ENCODE results near the gene FOXP1. TPM values are rescaled to one million over a fixed set of nuclear protein-coding genes. Genes with fewer than 3 reads are reported as not detected.

The FOXP1 gene
- total RNA-seq, 1 donor from 2014 or later, result 71.3 TPM

DNA sequence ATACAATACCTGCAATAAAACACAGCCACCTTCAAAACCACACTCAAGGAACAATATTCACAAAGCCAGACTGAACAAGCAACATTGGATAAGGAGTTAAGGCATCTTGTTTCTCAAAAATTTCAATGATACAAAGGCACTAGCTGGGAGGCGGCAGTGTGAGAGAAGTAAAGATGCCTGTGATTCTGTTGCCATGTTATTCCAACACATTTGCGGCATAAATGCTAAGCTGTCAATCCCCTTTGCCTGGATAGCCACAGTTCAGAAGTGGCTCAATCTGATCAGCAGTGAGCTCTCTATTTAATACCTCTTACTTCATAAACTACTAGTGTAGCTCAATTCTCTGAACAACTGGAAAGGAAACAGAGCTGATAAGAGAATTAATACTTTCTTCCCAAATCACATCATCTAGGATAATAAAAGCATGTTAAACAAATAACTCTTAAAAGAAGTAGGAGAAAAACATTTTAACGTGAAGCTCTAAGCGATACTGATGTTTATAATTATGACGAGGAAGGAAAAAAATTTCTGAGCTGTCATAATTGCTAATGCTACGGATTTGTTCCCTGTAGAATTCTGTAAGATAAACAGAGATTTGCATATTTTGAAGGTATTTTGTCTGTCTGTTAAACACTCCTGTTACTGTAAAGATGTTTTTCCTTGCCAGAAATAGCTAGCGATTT is 358.4 kb downstream of the FOXP1 start:
- no peak for DNase-seq (ENCODE audit: low spot score)
- no peak for TF ChIP-seq CTCF (IDR thresholded peaks at IDR 0.05; ENCODE audit: unreplicated experiment)
- H3K27me3 Mint-ChIP-seq (ENCODE audit: unreplicated experiment), result peaks cover 4% of the 10 kb centered on the region
- H3K27ac Mint-ChIP-seq (ENCODE audit: unreplicated experiment), result no peak overlapping the region
- no peaks in the 10 kb centered on the region for H3K9me3 Mint-ChIP-seq (ENCODE audit: unreplicated experiment)
- H3K36me3 Mint-ChIP-seq (ENCODE audit: low read depth, unreplicated experiment), result peaks cover 3% of the 10 kb centered on the region
- H3K4me1 Mint-ChIP-seq (ENCODE audit: unreplicated experiment), result peaks cover 7% of the 10 kb centered on the region
- no peak overlapping the region for H3K4me3 Mint-ChIP-seq (ENCODE audit: unreplicated experiment)

GRCh38 chr3:71219744-71220638 is 363.5 kb downstream of the FOXP1 start:
- no peak overlapping the region for H3K27ac Mint-ChIP-seq (ENCODE audit: unreplicated experiment)
- peaks cover 6% of the 10 kb centered on the region for H3K4me1 Mint-ChIP-seq (ENCODE audit: unreplicated experiment)
- H3K27me3 Mint-ChIP-seq (ENCODE audit: unreplicated experiment), result peaks cover 4% of the 10 kb centered on the region
- TF ChIP-seq CTCF (IDR thresholded peaks at IDR 0.05; ENCODE audit: unreplicated experiment), result no peak
- DNase-seq (ENCODE audit: low spot score), result no peak
- H3K9me3 Mint-ChIP-seq (ENCODE audit: unreplicated experiment), result no peaks in the 10 kb centered on the region
- no peak overlapping the region for H3K4me3 Mint-ChIP-seq (ENCODE audit: unreplicated experiment)
- peaks cover 6% of the 10 kb centered on the region for H3K36me3 Mint-ChIP-seq (ENCODE audit: low read depth, unreplicated experiment)

GRCh38 chr3:71218508-71218907 is 365.0 kb downstream of the FOXP1 start:
- peaks cover 4% of the 10 kb centered on the region for H3K27me3 Mint-ChIP-seq (ENCODE audit: unreplicated experiment)
- H3K27ac Mint-ChIP-seq (ENCODE audit: unreplicated experiment), result no peak overlapping the region
- H3K4me3 Mint-ChIP-seq (ENCODE audit: unreplicated experiment), result no peak overlapping the region
- H3K9me3 Mint-ChIP-seq (ENCODE audit: unreplicated experiment), result no peaks in the 10 kb centered on the region
- H3K4me1 Mint-ChIP-seq (ENCODE audit: unreplicated experiment), result peaks cover 6% of the 10 kb centered on the region
- DNase-seq (ENCODE audit: low spot score), result no peak
- TF ChIP-seq CTCF (IDR thresholded peaks at IDR 0.05; ENCODE audit: unreplicated experiment), result no peak
- peaks cover 6% of the 10 kb centered on the region for H3K36me3 Mint-ChIP-seq (ENCODE audit: low read depth, unreplicated experiment)

DNA sequence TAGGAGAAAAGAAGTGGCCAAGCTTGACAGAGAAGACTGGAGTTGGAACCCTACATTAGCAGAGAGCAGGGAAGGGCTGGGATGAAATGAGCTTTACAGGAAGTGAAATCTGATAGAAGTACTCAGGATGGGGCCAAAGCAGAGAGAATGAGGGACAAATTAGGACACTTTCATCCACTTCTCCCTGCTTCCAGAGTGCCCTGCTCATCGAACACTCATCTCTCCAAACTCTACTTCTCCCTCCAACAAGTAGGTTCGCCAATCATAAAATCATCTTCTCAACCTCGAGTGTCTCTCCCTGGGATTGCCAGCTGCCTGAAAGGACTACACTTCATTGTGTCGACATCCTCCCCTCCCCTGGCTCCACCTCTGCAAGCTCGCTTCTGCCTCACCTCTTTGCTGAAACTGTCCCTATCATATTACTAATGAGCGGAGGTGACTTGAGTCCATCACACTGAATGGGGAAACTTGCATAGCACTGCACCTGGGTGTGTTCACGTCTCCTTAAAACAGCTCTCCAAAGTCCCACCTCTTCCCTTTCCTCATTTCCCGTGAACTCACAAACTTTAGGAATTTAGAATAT is 365.8 kb downstream of the FOXP1 start:
- H3K9me3 Mint-ChIP-seq (ENCODE audit: unreplicated experiment), result no peaks in the 10 kb centered on the region
- H3K4me3 Mint-ChIP-seq (ENCODE audit: unreplicated experiment), result no peak overlapping the region
- no peak for DNase-seq (ENCODE audit: low spot score)
- peaks cover 5% of the 10 kb centered on the region for H3K36me3 Mint-ChIP-seq (ENCODE audit: low read depth, unreplicated experiment)
- H3K27ac Mint-ChIP-seq (ENCODE audit: unreplicated experiment), result no peak overlapping the region
- peaks cover 4% of the 10 kb centered on the region for H3K27me3 Mint-ChIP-seq (ENCODE audit: unreplicated experiment)
- H3K4me1 Mint-ChIP-seq (ENCODE audit: unreplicated experiment), result peaks cover 6% of the 10 kb centered on the region
- no peak for TF ChIP-seq CTCF (IDR thresholded peaks at IDR 0.05; ENCODE audit: unreplicated experiment)
